Chondrocyte (in vitro differentiated cells): Measurements from ENCODE around the gene SCLT1. TPM values are rescaled to one million over a fixed set of nuclear protein-coding genes. Genes with fewer than 3 reads are reported as not detected.
A peak's percentile ranks its signal among the peaks of the same experiment; 100 is the strongest.

Source experiments
- DNase-seq: peaks from one replicate; pipeline ENCODE4 v3.0.0; 2021; ENCODE audit warnings: mixed read lengths, low spot score
- H3K27ac Mint-ChIP-seq: one replicate; pipeline ENCODE4 v1.8.0; 2021; ENCODE audit warnings: mild to moderate bottlenecking, moderate library complexity, mixed read lengths; ENCODE audit not compliant: unreplicated experiment
- H3K27me3 Mint-ChIP-seq: 2 replicates; pipeline ENCODE4 v1.8.0; 2021; ENCODE audit warnings: low read depth, mixed read lengths
- H3K36me3 Mint-ChIP-seq: 2 replicates; pipeline ENCODE4 v1.8.0; 2021; ENCODE audit warnings: low read depth, mixed read lengths
- H3K4me1 Mint-ChIP-seq: 2 replicates; pipeline ENCODE4 v1.8.0; 2021; ENCODE audit warnings: low read depth, mild to moderate bottlenecking, mixed read lengths
- H3K4me3 Mint-ChIP-seq: one replicate; pipeline ENCODE4 v1.8.0; 2021; ENCODE audit warnings: mild to moderate bottlenecking, moderate library complexity, mixed read lengths; ENCODE audit not compliant: unreplicated experiment
- H3K9me3 Mint-ChIP-seq: 2 replicates; pipeline ENCODE4 v1.8.0; 2021; ENCODE audit warnings: low read depth, mixed read lengths
- CTCF ChIP-seq: fragments of 200-600 bp; sonication (generic); IDR thresholded peaks from 2 replicates; pipeline ENCODE4 v1.5.0; 2021; ENCODE audit warnings: antibody characterized with exemption, mild to moderate bottlenecking, moderate library complexity
- total RNA-seq: library from RNA; stranded (reverse); gene quantifications from 3 replicates; pipeline ENCODE4 v1.2.1, GENCODE V29; 2021

SCLT1 gene
- total RNA-seq, 1 donor from 2014 or later: 12.3 TPM

GRCh38 chr4:128954941-128955340 is 138.4 kb downstream of the SCLT1 start:
- no peak for DNase-seq
- no peak overlapping the region for H3K27ac Mint-ChIP-seq
- no peak overlapping the region for H3K4me3 Mint-ChIP-seq
- TF ChIP-seq CTCF: no peak
- peaks cover 13% of the 10 kb centered on the region for H3K4me1 Mint-ChIP-seq
- H3K9me3 Mint-ChIP-seq: peaks cover 5% of the 10 kb centered on the region
- H3K27me3 Mint-ChIP-seq: no peaks in the 10 kb centered on the region
- peaks cover 6% of the 10 kb centered on the region for H3K36me3 Mint-ChIP-seq

GRCh38 chr4:128951316-128951715 is 142.0 kb downstream of the SCLT1 start:
- H3K27ac Mint-ChIP-seq: peak overlapping the region; percentile 49
- peaks cover 5% of the 10 kb centered on the region for H3K36me3 Mint-ChIP-seq
- peaks cover 13% of the 10 kb centered on the region for H3K4me1 Mint-ChIP-seq
- DNase-seq: no peak
- no peaks in the 10 kb centered on the region for H3K9me3 Mint-ChIP-seq
- no peak overlapping the region for H3K4me3 Mint-ChIP-seq
- TF ChIP-seq CTCF: no peak
- H3K27me3 Mint-ChIP-seq: no peaks in the 10 kb centered on the region

GRCh38 chr4:128950796-128951195 is 142.5 kb downstream of the SCLT1 start:
- no peak overlapping the region for H3K27ac Mint-ChIP-seq

GRCh38 chr4:128946916-128947315 is 146.4 kb downstream of the SCLT1 start:
- Mint-ChIP-seq H3K36me3 (peaks cover 18% of the 10 kb centered on the region), H3K4me3 (no peak overlapping the region), H3K27me3 (no peaks in the 10 kb centered on the region), H3K4me1 (peaks cover 19% of the 10 kb centered on the region), H3K9me3 (peaks cover 9% of the 10 kb centered on the region), H3K27ac (no peak overlapping the region)
- DNase-seq: no peak
- TF ChIP-seq CTCF: no peak

More at GRCh38 chr4:128950796-128951195, 142.5 kb downstream of the SCLT1 start:
- peaks cover 5% of the 10 kb centered on the region for H3K36me3 Mint-ChIP-seq
- H3K4me3 Mint-ChIP-seq: no peak overlapping the region
- DNase-seq: no peak
- H3K4me1 Mint-ChIP-seq: peaks cover 11% of the 10 kb centered on the region
- TF ChIP-seq CTCF: no peak
- no peaks in the 10 kb centered on the region for H3K9me3 Mint-ChIP-seq
- H3K27me3 Mint-ChIP-seq: no peaks in the 10 kb centered on the region

- Mint-ChIP-seq H3K4me3 (no peak overlapping the region), H3K27ac (no peak overlapping the region), H3K27me3 (no peaks in the 10 kb centered on the region), H3K4me1 (peaks cover 12% of the 10 kb centered on the region), H3K9me3 (peaks cover 11% of the 10 kb centered on the region), H3K36me3 (peaks cover 28% of the 10 kb centered on the region)
- TF ChIP-seq CTCF: no peak
- DNase-seq: no peak
Measured at GRCh38 chr4:128942607-128943006, 150.7 kb downstream of the SCLT1 start.
